GM12891 (cell line): ENCODE measurements around the gene ADAMTS4.

ENCODE experiments used
- DNase-seq: peaks from one replicate; pipeline ENCODE4 v3.0.0; 2011; ENCODE audit warnings: low spot score; ENCODE audit not compliant: insufficient read length
- FAIRE-seq: peaks from 2 replicates; lab custom pipeline; 2011; peaks lifted over from hg19 to GRCh38; lab: Jason Lieb, UNC
- PAX5 ChIP-seq: IDR thresholded peaks from 2 replicates; pipeline ENCODE4 v1.6.1; 2011; ENCODE audit warnings: low read length, moderate library complexity, mild to moderate bottlenecking; ENCODE audit not compliant: insufficient read depth, severe bottlenecking
- POLR2A ChIP-seq: IDR thresholded peaks from 2 replicates; pipeline ENCODE4 v1.6.1; 2011; ENCODE audit warnings: low read depth, low read length, control low read depth
- POLR2AphosphoS5 ChIP-seq: IDR thresholded peaks from 2 replicates; pipeline ENCODE4 v1.6.1; 2011; ENCODE audit warnings: low read depth, low read length, control low read depth
- POU2F2 ChIP-seq: IDR thresholded peaks from 2 replicates; pipeline ENCODE4 v1.6.1; 2011; ENCODE audit warnings: low read depth, mild to moderate bottlenecking, control low read depth, low read length, moderate library complexity
- SPI1 ChIP-seq: IDR thresholded peaks from 2 replicates; pipeline ENCODE4 v1.6.1; 2011; ENCODE audit warnings: low read depth, low read length, control low read depth
- TAF1 ChIP-seq: IDR thresholded peaks from 2 replicates; pipeline ENCODE4 v1.6.1; 2011; ENCODE audit warnings: low read depth, low read length, control low read depth

Gene ADAMTS4

GRCh38 chr1:161164901-161165610, 33.8 kb downstream of the ADAMTS4 start:
- FAIRE-seq (no peak), DNase-seq (no peak)

GRCh38 chr1:161163793-161164192, 35.1 kb downstream of the ADAMTS4 start:
- TF ChIP-seq SPI1 (no peak), POLR2AphosphoS5 (no peak), POLR2A (no peak), PAX5 (no peak), TAF1 (no peak), POU2F2 (no peak)
- FAIRE-seq = no peak

More at GRCh38 chr1:161164901-161165610, 33.8 kb downstream of the ADAMTS4 start:
- TF ChIP-seq PAX5 (no peak), POLR2A (no peak), SPI1 (no peak), TAF1 (no peak), POU2F2 (no peak), POLR2AphosphoS5 (no peak)

GRCh38 chr1:161162806-161163205, 36.0 kb downstream of the ADAMTS4 start:
- no peak for DNase-seq
- no peak for TF ChIP-seq POLR2A
- no peak for TF ChIP-seq PAX5
- TF ChIP-seq POLR2AphosphoS5 = no peak
- TF ChIP-seq TAF1 = no peak
- no peak for TF ChIP-seq POU2F2
- TF ChIP-seq SPI1 = no peak
- FAIRE-seq = no peak

More at GRCh38 chr1:161163793-161164192, 35.1 kb downstream of the ADAMTS4 start:
- DNase-seq = no peak

- FAIRE-seq (no peak), DNase-seq (no peak)
- no peak for TF ChIP-seq POLR2A
These were observed 36.8 kb downstream of the ADAMTS4 start for GRCh38 chr1:161162052-161162451.

- FAIRE-seq = no peak
- TF ChIP-seq SPI1 (no peak), POU2F2 (no peak), POLR2AphosphoS5 (no peak), PAX5 (no peak), TAF1 (no peak), POLR2A (no peak)
- DNase-seq = no peak
These were observed 37.2 kb downstream of the ADAMTS4 start for GRCh38 chr1:161161652-161162051.

- DNase-seq (no peak), FAIRE-seq (no peak)
These were observed 38.1 kb downstream of the ADAMTS4 start for GRCh38 chr1:161160671-161161145.

GRCh38 chr1:161159913-161160243, 39.0 kb downstream of the ADAMTS4 start:
- no peak for DNase-seq
- peak; percentile 71 for FAIRE-seq
- no peak for TF ChIP-seq POLR2AphosphoS5
- TF ChIP-seq POLR2A = no peak
- no peak for TF ChIP-seq TAF1
- no peak for TF ChIP-seq POU2F2
- TF ChIP-seq SPI1 = no peak
- no peak for TF ChIP-seq PAX5

More at GRCh38 chr1:161160671-161161145, 38.1 kb downstream of the ADAMTS4 start:
- TF ChIP-seq TAF1 (no peak), POLR2A (no peak), POLR2AphosphoS5 (no peak), PAX5 (no peak), POU2F2 (no peak), SPI1 (no peak)

DNA sequence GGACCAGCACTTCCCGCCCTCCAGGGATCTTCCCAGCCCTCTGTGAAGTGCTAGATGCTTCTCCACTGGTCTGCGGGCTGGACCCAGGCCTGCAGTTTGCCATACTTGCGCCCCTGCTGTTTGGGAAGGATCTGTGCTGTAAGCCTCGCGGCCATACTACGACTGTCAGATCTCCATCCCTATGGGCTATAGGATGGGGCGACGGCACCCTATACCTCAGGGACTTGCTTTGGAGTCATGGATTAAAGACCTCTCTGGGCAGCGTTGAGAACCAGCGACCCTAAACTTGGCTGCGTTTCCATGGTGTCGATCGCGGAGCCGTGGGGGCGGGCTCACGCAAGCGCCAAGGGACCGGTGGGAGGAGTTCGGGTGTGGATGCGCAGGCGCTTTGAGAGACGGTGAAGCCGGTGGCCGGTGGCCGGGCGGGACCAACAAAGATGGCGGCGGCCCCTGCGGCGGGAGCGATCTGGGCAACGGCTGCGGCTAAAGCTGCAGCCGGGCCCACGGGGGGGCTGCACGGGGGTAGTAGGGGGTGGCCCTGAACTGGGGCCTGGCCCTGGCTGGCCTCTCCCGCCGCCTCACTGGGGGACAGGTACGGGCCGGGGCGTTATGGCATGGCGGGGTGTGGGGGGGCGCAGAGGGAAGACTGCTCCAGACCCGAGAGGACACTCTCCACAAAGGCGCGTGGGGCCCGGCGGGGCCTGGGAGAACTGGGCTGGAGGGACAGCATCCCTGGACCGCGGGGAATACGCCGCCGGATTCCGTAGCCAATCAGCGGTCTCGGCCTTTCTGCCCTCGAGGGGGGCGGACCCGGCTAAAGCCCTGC, 39.6 kb downstream of the ADAMTS4 start, which contains the start of gene USP21:
USP21 (plus strand) TSS at position 414 of the 826 bp plus-strand sequence. CDS start 1,141 bp downstream, outside the sequence.
- TF ChIP-seq TAF1 (peak; percentile 94), POU2F2 (peak; percentile 10; the same call in 1 of the 2 replicates), POLR2AphosphoS5 (peak; percentile 46), POLR2A (peak; percentile 74; the same call in 1 of the 2 replicates), PAX5 (no peak)
- DNase-seq = peak; percentile 97
- FAIRE-seq = peak; percentile 76

- DNase-seq = no peak
- no peak for FAIRE-seq
- TF ChIP-seq POLR2AphosphoS5 (no peak), POU2F2 (no peak)
These were observed 40.4 kb downstream of the ADAMTS4 start for GRCh38 chr1:161158316-161159010.

DNA sequence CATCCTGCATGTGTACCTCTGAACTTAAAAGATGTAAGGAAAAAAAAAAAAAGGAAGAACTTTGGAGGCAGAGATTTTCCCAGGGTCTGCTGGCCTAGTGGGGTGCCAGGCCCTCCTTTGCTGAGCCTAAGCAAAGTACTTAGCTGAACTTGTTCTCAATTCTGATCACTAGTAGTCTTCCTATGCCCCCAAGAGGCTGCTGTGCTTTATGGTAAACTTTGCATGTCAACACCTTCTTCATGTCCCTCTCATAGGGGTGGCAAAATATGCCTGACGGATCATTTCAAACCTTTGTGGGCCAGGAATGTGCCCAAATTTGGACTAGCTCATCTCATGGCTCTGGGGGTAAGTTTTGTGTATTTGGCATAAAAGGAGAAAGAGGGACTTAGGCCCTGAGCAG, 41.0 kb downstream of the ADAMTS4 start:
- no peak for DNase-seq
- TF ChIP-seq POLR2A (no peak), SPI1 (no peak), POU2F2 (no peak), PAX5 (no peak), TAF1 (no peak), POLR2AphosphoS5 (no peak)
- no peak for FAIRE-seq
